GM19035 (cell line): ENCODE results near the gene RHBDF1.
A peak's percentile ranks its signal among the peaks of the same experiment; 100 is the strongest.

ENCODE experiments used
- ATAC-seq: cut with Tn5 transposase; IDR thresholded peaks from one replicate; pipeline ENCODE4 v1.9.1; 2021; ENCODE audit not compliant: unreplicated experiment

Gene RHBDF1

GRCh38 chr16:96935-97381, 24.5 kb upstream of the RHBDF1 start:
- peak; percentile 57 for ATAC-seq

- no peak for ATAC-seq
These were observed 22.5 kb upstream of the RHBDF1 start for GRCh38 chr16:94918-95265.

GRCh38 chr16:92431-93339, 20.3 kb upstream of the RHBDF1 start:
- no peak for ATAC-seq

GRCh38 chr16:91484-91883, 19.1 kb upstream of the RHBDF1 start:
- no peak for ATAC-seq

GRCh38 chr16:89391-90302, 17.2 kb upstream of the RHBDF1 start:
- ATAC-seq, result no peak

- ATAC-seq, result no peak
These were observed 16.2 kb upstream of the RHBDF1 start for GRCh38 chr16:88613-89012.

- no peak for ATAC-seq
These were observed 14.1 kb upstream of the RHBDF1 start for GRCh38 chr16:86483-86952.

GRCh38 chr16:85865-86264, 13.4 kb upstream of the RHBDF1 start:
- ATAC-seq, result no peak

GRCh38 chr16:85407-85782, 13.0 kb upstream of the RHBDF1 start:
- no peak for ATAC-seq

- no peak for ATAC-seq
These were observed 12.4 kb upstream of the RHBDF1 start for GRCh38 chr16:84718-85406.

GRCh38 chr16:83781-84615, 11.6 kb upstream of the RHBDF1 start:
- no peak for ATAC-seq

GRCh38 chr16:83060-83603, 10.7 kb upstream of the RHBDF1 start:
- ATAC-seq, result no peak

GRCh38 chr16:79151-80054, 7.0 kb upstream of the RHBDF1 start:
- ATAC-seq, result no peak

- peak; percentile 40 for ATAC-seq
These were observed 6.2 kb upstream of the RHBDF1 start for GRCh38 chr16:78444-79150.

- peak; percentile 79 for ATAC-seq
These were observed 5.5 kb upstream of the RHBDF1 start, which contains the start of gene MPG for GRCh38 chr16:77807-78443. MPG (plus strand) TSS chr16:78225; CDS start chr16:78310, 85 bp downstream.

- ATAC-seq, result peak; percentile 31
These were observed 4.9 kb upstream of the RHBDF1 start for GRCh38 chr16:77273-77806.

GRCh38 chr16:76535-77272, 4.3 kb upstream of the RHBDF1 start:
- ATAC-seq, result no peak
